SW 1271 (cell line): Measurements from ENCODE around the gene SPEM2.

Experiments
- DNase-seq, 2 experiments: peaks; one replicate each; lab custom pipeline; 2025; lab: John Stamatoyannopoulos, UW

Gene SPEM2

DNA sequence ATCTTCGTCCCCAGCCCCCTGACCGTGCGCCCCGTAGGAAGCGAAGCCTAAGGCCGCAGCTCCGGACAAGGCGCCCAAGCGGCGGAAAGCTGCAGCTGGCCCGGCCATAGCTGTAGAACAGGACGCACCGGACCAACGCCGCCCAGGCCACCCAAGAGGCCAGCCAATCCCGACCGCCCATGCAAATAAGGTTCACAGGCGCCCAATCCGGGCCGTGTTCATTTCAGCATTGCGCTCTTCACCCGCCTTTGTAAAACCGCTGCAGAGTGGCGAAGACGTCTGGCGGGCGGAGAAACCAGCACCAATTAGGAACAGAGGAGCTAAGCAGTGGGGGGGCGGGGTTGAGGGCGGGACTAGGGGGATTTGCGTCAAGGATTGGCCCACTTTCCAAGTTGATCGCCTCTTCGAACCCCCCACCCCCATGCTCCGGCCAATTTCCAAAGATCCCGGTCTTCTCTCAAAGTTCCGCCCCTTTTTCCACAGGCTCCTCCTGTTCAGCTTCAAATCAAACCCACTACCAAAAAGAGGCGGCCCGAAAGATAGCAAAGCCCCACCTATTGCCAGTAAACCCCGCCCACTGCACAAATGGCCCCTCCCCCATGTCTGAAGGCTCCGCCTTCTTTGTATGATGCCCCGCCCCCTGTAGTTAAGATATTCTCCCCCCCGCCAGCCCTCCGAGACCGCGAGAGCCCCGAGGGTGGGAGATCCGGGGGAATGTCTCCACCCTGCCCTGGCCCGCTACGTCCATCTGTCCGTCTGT is 21.3 kb upstream of the SPEM2 start, which contains the start of gene TMEM256:
Gene TMEM256, minus strand, starts transcription at position 121 of the 760 bp plus-strand sequence. Its CDS starts 13 bp downstream, at position 108.
- DNase-seq, result peak; percentile 98

GRCh38 chr17:7404737-7405349 is 20.6 kb upstream of the SPEM2 start:
- no peak for DNase-seq

GRCh38 chr17:7405350-7406234 is 19.8 kb upstream of the SPEM2 start:
- DNase-seq, result no peak

- no peak for DNase-seq
These were observed 19.1 kb upstream of the SPEM2 start for GRCh38 chr17:7406235-7406825.

DNA sequence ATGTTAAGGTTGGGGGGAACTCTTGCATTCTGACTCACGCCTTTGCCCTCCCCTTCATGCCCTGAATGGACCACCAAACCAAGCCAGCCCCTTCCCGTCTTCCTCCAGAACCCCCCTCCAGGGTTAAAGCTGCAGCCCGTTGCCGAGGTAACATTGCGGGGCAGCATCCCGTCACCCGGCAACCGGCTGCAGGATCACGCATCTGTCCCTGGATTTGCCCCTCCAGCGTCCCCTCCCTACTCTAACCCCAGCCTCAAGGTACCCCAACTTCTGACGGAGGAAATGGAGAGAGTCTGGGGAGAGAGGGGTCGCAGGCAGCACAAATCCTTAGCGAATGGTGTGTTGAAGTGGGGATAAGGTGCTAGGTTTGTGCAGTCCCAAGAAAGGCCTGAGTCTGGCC is 18.3 kb upstream of the SPEM2 start:
- DNase-seq, result no peak

DNA sequence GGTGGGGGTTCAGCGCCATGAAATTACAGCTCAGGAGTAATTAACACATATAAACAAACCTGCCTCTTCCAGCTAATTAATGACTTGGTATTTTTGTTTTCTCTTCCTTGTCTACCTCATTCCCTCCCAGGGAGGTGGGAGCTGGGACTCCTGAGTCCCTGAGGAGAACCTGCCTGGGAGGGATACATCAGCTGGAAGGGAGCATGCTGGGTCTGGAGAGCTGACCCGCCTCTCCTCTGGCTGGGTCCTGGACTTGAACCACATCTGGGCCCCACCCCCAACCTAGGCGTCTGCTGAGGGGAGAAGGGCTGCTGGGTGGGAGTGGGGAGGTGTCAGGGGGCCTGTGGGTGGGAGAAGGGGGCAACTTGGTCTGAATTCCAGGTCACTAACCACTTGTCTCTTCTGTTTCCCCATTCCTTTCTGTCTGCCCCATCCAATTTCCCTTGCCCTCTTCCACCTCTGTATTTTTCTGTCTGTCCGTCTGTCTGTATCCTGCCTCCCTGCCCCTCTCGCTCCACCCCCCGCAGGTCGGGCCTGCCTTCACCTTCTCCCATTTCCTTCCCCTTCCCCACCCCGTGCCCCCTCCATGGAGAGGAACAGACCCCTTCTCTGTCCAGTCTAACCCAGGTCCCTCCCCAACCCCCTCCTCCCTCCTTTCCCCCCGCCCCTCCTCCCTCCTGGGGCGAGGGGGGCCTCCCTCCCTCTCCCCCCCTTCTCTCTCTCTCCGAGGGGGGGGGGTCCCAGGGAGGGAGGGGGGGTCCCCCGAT is 17.7 kb upstream of the SPEM2 start, which contains the start of gene NLGN2:
Gene NLGN2, plus strand, starts transcription at position 361 of the 767 bp plus-strand sequence. CDS start 411 bp downstream, outside the sequence.
- no peak for DNase-seq

DNA sequence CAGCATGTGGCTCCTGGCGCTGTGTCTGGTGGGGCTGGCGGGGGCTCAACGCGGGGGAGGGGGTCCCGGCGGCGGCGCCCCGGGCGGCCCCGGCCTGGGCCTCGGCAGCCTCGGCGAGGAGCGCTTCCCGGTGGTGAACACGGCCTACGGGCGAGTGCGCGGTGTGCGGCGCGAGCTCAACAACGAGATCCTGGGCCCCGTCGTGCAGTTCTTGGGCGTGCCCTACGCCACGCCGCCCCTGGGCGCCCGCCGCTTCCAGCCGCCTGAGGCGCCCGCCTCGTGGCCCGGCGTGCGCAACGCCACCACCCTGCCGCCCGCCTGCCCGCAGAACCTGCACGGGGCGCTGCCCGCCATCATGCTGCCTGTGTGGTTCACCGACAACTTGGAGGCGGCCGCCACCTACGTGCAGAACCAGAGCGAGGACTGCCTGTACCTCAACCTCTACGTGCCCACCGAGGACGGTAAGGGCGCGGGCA is 17.1 kb upstream of the SPEM2 start:
- DNase-seq, result no peak

DNA sequence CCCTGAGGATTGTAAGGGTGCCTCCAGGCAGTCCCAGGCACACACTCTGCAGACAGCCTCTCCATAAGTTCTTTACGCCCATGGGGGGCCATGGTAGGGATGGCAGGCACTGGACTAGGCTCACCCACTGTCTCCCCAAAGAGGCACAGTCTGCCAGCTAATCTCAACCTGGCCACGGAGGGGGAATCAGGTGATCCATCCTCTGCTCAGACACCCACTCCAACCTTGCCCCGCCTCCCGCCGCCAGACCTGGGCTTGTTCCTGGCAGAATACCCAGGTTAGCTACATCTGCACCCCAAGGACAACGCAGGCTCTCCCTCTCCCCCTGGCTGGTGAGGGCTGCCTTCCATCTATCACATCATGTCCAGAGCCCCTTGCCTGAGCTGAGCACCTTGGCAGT is 16.6 kb upstream of the SPEM2 start:
- no peak for DNase-seq

DNA sequence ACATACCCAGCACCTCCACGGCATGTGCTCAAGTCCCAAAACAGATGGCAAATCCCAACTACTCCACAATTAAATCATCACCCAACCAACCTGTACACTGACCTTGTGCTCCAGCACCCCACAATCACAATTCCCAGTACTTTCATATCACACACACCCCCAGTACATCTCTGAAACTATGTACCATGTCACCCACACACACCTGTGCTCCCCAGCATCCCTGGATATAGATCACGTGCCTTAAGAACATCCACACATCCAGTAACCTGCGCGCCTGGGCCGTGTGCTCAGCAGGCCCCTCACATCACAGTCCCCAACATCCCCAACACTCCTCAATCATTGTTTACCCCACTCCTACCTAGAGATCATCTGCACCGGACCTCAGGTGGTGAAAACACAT is 15.7 kb upstream of the SPEM2 start:
- no peak for DNase-seq

GRCh38 chr17:7410634-7411426 is 14.6 kb upstream of the SPEM2 start:
- no peak for DNase-seq

GRCh38 chr17:7411427-7411750 is 14.0 kb upstream of the SPEM2 start:
- no peak for DNase-seq

DNA sequence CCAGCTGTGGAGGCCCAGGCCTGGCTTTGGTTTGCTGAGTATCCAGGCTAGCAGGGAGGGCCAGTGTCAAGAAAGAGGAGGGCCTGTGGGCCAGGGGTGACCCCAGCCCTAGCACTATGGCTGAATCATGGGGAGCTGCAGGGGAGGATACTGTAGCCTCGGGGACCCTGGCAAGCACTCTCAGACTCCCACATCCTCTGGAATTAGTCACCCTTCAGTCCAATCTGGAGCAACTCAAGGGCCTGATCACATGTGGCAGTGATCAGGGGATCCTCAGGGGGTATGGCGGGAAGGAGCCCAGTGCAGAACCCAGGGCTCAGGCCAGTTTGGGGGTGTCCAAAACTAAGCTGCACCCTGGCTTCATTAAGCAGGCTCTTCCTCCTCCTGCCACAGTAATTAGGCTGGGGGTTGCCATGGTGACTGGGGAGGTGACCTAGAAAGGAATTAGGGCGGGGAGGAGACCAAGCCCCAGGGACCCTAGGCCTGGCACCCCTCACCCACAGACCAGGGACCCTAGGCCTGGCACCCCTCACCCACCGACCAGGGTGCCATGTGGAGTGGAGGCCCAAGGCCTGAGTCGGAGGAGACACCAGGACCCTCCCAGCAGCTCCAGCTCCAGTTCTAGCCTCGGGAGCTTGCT is 11.9 kb upstream of the SPEM2 start:
- peak in 1 of 2 experiments; percentile 14 for DNase-seq

DNA sequence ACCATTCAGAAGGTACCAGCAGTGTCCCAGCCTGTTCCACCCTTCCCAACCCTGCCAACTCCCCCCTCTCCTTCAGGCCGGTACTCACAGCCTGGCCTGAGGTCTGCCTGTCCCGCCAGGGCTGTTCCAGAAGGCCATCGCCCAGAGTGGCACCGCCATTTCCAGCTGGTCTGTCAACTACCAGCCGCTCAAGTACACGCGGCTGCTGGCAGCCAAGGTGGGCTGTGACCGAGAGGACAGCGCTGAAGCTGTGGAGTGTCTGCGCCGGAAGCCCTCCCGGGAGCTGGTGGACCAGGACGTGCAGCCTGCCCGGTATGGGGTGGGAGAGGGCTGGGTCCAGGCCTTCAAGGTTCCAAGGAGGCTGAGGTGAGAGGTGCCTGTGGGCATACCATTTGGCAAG is 10.6 kb upstream of the SPEM2 start:
- no peak for DNase-seq

DNA sequence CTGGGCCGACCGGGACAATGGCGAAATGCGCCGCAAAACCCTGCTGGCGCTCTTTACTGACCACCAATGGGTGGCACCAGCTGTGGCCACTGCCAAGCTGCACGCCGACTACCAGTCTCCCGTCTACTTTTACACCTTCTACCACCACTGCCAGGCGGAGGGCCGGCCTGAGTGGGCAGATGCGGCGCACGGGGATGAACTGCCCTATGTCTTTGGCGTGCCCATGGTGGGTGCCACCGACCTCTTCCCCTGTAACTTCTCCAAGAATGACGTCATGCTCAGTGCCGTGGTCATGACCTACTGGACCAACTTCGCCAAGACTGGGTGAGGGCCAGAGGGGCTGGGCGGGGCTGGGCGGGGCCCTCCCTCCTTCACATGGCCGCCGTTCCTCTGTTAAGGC is 9.6 kb upstream of the SPEM2 start:
- no peak for DNase-seq

- no peak for DNase-seq
These were observed 9.1 kb upstream of the SPEM2 start for GRCh38 chr17:7416323-7416722.

DNA sequence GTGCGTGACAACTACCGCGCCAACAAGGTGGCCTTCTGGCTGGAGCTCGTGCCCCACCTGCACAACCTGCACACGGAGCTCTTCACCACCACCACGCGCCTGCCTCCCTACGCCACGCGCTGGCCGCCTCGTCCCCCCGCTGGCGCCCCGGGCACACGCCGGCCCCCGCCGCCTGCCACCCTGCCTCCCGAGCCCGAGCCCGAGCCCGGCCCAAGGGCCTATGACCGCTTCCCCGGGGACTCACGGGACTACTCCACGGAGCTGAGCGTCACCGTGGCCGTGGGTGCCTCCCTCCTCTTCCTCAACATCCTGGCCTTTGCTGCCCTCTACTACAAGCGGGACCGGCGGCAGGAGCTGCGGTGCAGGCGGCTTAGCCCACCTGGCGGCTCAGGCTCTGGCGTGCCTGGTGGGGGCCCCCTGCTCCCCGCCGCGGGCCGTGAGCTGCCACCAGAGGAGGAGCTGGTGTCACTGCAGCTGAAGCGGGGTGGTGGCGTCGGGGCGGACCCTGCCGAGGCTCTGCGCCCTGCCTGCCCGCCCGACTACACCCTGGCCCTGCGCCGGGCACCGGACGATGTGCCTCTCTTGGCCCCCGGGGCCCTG is 8.3 kb upstream of the SPEM2 start:
- DNase-seq, result no peak

- DNase-seq, result no peak
These were observed 6.8 kb upstream of the SPEM2 start for GRCh38 chr17:7418472-7419152.

DNA sequence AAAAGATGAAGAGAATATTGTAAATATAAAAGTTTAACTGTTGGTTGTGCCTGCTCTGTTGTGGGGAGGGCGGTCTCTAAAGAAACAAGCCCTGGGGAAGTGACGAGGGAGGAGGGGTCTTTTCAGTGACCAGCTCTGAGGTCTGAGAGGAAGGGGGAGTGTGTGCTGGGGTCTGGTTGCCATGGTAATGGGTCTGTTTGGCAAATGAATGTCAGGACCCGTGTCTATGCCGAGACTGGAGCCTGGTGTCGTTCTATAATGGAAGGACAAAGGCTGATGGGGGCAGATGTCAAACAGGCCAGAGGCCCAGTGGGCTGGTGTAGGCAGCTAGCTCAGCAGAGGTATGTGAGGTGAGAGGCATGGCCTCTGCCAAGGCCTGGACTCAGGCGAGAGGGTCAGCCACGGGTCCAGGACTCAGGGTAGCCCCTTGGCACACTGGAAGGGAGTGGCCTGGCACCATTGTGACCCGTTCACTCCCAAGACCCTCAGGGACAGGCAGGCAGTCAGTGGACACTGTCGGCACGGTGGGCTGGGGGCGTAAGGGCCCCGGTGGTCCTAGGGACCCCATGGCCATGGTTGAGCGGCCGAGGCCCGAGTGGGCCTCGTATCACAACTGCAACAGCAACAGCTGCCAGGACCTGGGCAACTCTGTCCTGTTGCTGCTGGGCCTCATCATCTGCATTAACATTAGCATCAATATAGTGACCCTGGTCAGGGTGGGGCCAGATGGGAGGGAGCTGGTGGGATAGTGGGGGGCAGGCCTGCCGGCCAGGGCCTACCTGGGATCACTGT is 5.4 kb upstream of the SPEM2 start, which contains the start of gene SPEM1:
Gene SPEM1, plus strand, starts transcription at position 506 of the 792 bp plus-strand sequence. Its CDS starts 61 bp downstream, at position 567.
- DNase-seq, result no peak
